OCI-LY1 (cell line): ENCODE results near the gene PTPRG.

ENCODE experiments used
- EZH2 ChIP-seq: fragments of 200-600 bp; sonication (generic), shearing (Covaris generic); IDR thresholded peaks from 2 replicates; pipeline ENCODE4 v1.8.0; 2017; ENCODE audit warnings: borderline replicate concordance, mixed run types, mild to moderate bottlenecking, antibody characterized with exemption, low read length, moderate library complexity, mixed read lengths
- TF ChIP-seq, protein P1 (sequence below): fragments of 200-600 bp; sonication (generic), shearing (Covaris generic); IDR thresholded peaks from 2 replicates; pipeline ENCODE4 v1.5.1; 2017; ENCODE audit warnings: mild to moderate bottlenecking, antibody characterized with exemption, low read length, moderate library complexity, mixed read lengths

DNA sequence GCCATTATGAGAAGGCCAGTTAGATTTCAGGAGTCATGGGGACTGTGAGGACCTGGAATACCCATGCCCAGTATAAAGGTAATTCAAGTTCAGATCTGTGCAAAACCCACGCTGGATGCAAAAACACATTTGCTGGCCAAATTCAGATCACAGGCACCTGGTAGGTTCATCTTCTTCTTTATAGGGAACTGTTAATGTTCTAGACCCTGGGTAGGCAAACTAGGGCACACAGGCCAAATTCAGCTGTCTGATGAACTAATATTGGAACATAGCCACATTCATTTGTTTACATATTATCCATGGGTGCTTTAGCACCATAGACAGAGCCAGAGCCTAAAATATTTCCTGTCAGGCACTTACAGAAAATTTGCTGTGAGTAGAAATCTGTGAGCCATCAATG lies 241.4 kb downstream of the PTPRG start:
- TF ChIP-seq, protein P1, sequence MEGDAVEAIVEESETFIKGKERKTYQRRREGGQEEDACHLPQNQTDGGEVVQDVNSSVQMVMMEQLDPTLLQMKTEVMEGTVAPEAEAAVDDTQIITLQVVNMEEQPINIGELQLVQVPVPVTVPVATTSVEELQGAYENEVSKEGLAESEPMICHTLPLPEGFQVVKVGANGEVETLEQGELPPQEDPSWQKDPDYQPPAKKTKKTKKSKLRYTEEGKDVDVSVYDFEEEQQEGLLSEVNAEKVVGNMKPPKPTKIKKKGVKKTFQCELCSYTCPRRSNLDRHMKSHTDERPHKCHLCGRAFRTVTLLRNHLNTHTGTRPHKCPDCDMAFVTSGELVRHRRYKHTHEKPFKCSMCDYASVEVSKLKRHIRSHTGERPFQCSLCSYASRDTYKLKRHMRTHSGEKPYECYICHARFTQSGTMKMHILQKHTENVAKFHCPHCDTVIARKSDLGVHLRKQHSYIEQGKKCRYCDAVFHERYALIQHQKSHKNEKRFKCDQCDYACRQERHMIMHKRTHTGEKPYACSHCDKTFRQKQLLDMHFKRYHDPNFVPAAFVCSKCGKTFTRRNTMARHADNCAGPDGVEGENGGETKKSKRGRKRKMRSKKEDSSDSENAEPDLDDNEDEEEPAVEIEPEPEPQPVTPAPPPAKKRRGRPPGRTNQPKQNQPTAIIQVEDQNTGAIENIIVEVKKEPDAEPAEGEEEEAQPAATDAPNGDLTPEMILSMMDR, result no peak
- no peak for TF ChIP-seq EZH2
